Activated B cell treated with CpG ODN at 0.5 μM for 24 hours (primary cell): Measurements from ENCODE around the gene NDUFAF2. TPM values are rescaled to one million over a fixed set of nuclear protein-coding genes. Genes with fewer than 3 reads are reported as not detected.

Experiments
- ATAC-seq: fragments of 200-7000 bp; cut with Tn5 transposase; one replicate; pipeline ENCODE4 v1.10.0; 2021; ENCODE audit warnings: low read depth, mild to moderate bottlenecking, moderate library complexity
- CTCF ChIA-PET: fragments of 350-600 bp; sonication (Branson Sonifier 250); formaldehyde crosslinking; loops from one replicate; lab custom pipeline; 2021; ENCODE audit warnings: antibody characterized with exemption; lab: Charles Lee
- POLR2A ChIA-PET: fragments of 350-600 bp; sonication (Branson Sonifier 250); formaldehyde crosslinking; loops from one replicate; lab custom pipeline; 2021; ENCODE audit warnings: antibody characterized with exemption; lab: Charles Lee
- DNase-seq: peaks from one replicate; pipeline ENCODE4 v3.0.0; 2022
- H3K27ac Mint-ChIP-seq: one replicate; pipeline ENCODE4 v1.8.0; 2020; ENCODE audit warnings: mixed read lengths
- H3K27me3 Mint-ChIP-seq: one replicate; pipeline ENCODE4 v1.8.0; 2021; ENCODE audit warnings: mixed read lengths
- H3K36me3 Mint-ChIP-seq: one replicate; pipeline ENCODE4 v1.8.0; 2021; ENCODE audit warnings: low read depth, mixed read lengths
- H3K4me1 Mint-ChIP-seq: one replicate; pipeline ENCODE4 v1.8.0; 2021; ENCODE audit warnings: mixed read lengths
- H3K4me3 Mint-ChIP-seq: one replicate; pipeline ENCODE4 v1.8.0; 2020; ENCODE audit warnings: mild to moderate bottlenecking, mixed read lengths
- H3K9me3 Mint-ChIP-seq: one replicate; pipeline ENCODE4 v1.8.0; 2020; ENCODE audit warnings: mixed read lengths
- intact Hi-C: fragments of 100-400 bp; cut with micrococcal nuclease; formaldehyde crosslinking; loops from one replicate; pipeline ENCODE4 v1.15.1; 2024
- total RNA-seq: library from RNA; stranded (reverse); gene quantifications from 2 replicates; pipeline ENCODE4 v1.2.3, GENCODE V29; 2022
- TF ChIP-seq, protein P1 (sequence below): fragments of 200-600 bp; IDR thresholded peaks from one replicate; pipeline ENCODE4 v1.8.0; 2022; ENCODE audit warnings: antibody characterized with exemption, mild to moderate bottlenecking

NDUFAF2 gene
- total RNA-seq, 1 donor from 2014 or later: 13.1 TPM

- H3K4me3 Mint-ChIP-seq: no peak overlapping the region
- ATAC-seq (no peak), DNase-seq (no peak)
- TF ChIP-seq, protein P1, sequence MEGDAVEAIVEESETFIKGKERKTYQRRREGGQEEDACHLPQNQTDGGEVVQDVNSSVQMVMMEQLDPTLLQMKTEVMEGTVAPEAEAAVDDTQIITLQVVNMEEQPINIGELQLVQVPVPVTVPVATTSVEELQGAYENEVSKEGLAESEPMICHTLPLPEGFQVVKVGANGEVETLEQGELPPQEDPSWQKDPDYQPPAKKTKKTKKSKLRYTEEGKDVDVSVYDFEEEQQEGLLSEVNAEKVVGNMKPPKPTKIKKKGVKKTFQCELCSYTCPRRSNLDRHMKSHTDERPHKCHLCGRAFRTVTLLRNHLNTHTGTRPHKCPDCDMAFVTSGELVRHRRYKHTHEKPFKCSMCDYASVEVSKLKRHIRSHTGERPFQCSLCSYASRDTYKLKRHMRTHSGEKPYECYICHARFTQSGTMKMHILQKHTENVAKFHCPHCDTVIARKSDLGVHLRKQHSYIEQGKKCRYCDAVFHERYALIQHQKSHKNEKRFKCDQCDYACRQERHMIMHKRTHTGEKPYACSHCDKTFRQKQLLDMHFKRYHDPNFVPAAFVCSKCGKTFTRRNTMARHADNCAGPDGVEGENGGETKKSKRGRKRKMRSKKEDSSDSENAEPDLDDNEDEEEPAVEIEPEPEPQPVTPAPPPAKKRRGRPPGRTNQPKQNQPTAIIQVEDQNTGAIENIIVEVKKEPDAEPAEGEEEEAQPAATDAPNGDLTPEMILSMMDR: no peak
- ChIA-PET CTCF (interaction anchor here (1.0 kb wide), 1 partner anchor 155 kb away, joined by 3 read pairs; no protein-coding TSS in a partner anchor), POLR2A (no interaction called here)
- no peaks in the 10 kb centered on the region for H3K36me3 Mint-ChIP-seq
- peaks cover 18% of the 10 kb centered on the region for H3K4me1 Mint-ChIP-seq
- H3K9me3 Mint-ChIP-seq: no peaks in the 10 kb centered on the region
- intact Hi-C loops: no loop called here
- no peaks in the 10 kb centered on the region for H3K27me3 Mint-ChIP-seq
- no peak overlapping the region for H3K27ac Mint-ChIP-seq
Measured at GRCh38 chr5:61178702-61179101, 233.7 kb downstream of the NDUFAF2 start.

- H3K27ac Mint-ChIP-seq: no peak overlapping the region
- ChIA-PET POLR2A (no interaction called here), CTCF (no interaction called here)
- no peaks in the 10 kb centered on the region for H3K9me3 Mint-ChIP-seq
- H3K4me1 Mint-ChIP-seq: peaks cover 18% of the 10 kb centered on the region
- no peak for DNase-seq
- H3K27me3 Mint-ChIP-seq: no peaks in the 10 kb centered on the region
- H3K4me3 Mint-ChIP-seq: peak overlapping the region; percentile 26
- H3K36me3 Mint-ChIP-seq: no peaks in the 10 kb centered on the region
- ATAC-seq: no peak
- TF ChIP-seq, protein P1: no peak
- intact Hi-C loops: no loop called here
Measured at GRCh38 chr5:61180886-61181285, 235.9 kb downstream of the NDUFAF2 start.

DNA sequence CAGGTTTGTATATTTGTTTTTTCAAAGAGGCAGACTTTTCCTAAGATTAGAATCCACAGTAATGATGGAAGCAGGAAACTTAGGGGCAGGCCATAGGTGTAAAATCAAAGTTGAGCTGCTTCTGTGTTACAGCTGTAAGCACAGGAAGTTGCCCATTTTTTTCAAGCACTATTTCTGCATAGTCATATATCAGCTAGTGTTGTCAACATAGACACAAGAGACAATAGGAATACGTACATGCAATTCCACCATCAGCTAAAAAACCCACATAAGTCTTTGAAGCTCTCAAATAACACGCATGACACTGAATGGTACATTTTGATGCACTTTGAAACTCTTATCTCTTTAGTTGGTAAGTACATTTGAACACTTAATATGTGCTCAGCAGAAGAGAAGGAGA lies 237.4 kb downstream of the NDUFAF2 start:
- intact Hi-C loops: no loop called here
- POLR2A ChIA-PET: no interaction called here
- CTCF ChIA-PET: no interaction called here
- peaks cover 21% of the 10 kb centered on the region for H3K4me1 Mint-ChIP-seq
- H3K9me3 Mint-ChIP-seq: peaks cover 2% of the 10 kb centered on the region
- no peak overlapping the region for H3K27ac Mint-ChIP-seq
- no peaks in the 10 kb centered on the region for H3K36me3 Mint-ChIP-seq
- no peaks in the 10 kb centered on the region for H3K27me3 Mint-ChIP-seq
- DNase-seq (no peak), ATAC-seq (no peak)
- TF ChIP-seq, protein P1: no peak
- H3K4me3 Mint-ChIP-seq: no peak overlapping the region

DNA sequence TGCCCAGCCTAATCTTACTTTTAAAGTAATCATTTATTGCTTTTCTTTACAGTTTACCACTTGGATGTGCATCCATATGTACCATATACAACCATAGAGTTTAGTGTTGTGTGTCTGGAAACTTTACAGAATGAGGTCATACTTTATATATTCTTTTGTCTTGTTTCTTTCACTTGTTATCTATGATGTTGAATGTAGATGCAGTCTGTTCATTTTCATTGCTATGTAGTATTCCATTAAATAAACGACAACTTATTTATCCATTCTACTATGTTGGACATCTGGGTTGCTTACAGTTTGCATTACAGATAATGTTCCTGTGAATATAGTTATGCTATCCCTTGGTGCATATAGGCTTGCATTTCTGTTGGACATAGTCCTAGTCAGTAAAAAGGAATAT lies 238.5 kb downstream of the NDUFAF2 start:
- peaks cover 15% of the 10 kb centered on the region for H3K4me1 Mint-ChIP-seq
- no peak overlapping the region for H3K27ac Mint-ChIP-seq
- H3K9me3 Mint-ChIP-seq: peaks cover 2% of the 10 kb centered on the region
- DNase-seq (no peak), ATAC-seq (no peak)
- no peak overlapping the region for H3K4me3 Mint-ChIP-seq
- POLR2A ChIA-PET: no interaction called here
- H3K27me3 Mint-ChIP-seq: no peaks in the 10 kb centered on the region
- H3K36me3 Mint-ChIP-seq: no peaks in the 10 kb centered on the region
- intact Hi-C loops: no loop called here
- CTCF ChIA-PET: no interaction called here
- TF ChIP-seq, protein P1: no peak

DNA sequence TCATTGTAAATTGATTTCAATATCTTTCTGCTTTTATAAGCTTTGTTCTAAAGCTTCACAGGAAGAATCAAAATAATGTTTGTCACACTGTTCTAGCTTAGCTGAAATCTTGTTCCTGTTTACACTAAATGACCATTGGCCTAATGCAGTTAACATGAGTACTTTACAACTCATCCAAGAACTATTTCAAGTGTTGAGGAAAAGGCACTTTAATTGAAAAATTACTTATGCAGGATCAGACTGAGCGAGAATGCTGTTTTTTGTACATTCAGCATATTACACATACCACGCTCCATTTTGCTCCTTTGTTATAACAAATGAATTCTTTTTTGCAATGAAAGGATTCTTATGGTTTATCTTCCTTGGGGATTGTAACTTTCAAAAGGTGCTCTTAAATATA lies 239.7 kb downstream of the NDUFAF2 start:
- DNase-seq (no peak), ATAC-seq (no peak)
- no peaks in the 10 kb centered on the region for H3K36me3 Mint-ChIP-seq
- intact Hi-C loops: no loop called here
- no peak overlapping the region for H3K27ac Mint-ChIP-seq
- H3K9me3 Mint-ChIP-seq: peaks cover 2% of the 10 kb centered on the region
- TF ChIP-seq, protein P1: no peak
- CTCF ChIA-PET: no interaction called here
- POLR2A ChIA-PET: no interaction called here
- H3K4me1 Mint-ChIP-seq: peaks cover 15% of the 10 kb centered on the region
- H3K27me3 Mint-ChIP-seq: no peaks in the 10 kb centered on the region
- H3K4me3 Mint-ChIP-seq: no peak overlapping the region
